Upper lobe of left lung (tissue), 6 donors: ENCODE data around the gene ZNF433. TPM values are rescaled to one million over a fixed set of nuclear protein-coding genes. Genes with fewer than 3 reads are reported as not detected.

Experiments used
- ATAC-seq, 2 donors: fragments of 200-7000 bp; cut with Tn5 transposase; one replicate each; pipeline ENCODE4 v1.9.1; 2022; ENCODE audit warnings: mild to moderate bottlenecking in 2 of 2, moderate library complexity in 2 of 2; ENCODE audit not compliant: low FRiP score in 2 of 2
- DNase-seq, 2 donors: peaks; one replicate each; pipeline ENCODE4 v3.0.0-alpha.2; 2019 to 2020
- H3K27ac ChIP-seq, 4 donors: fragments of 200-600 bp; sonication (generic); one replicate each; pipeline ENCODE4 v1.5.1; 2016 to 2019
- H3K27me3 ChIP-seq, 4 donors: fragments of 200-600 bp; sonication (generic); one replicate each; pipeline ENCODE4 v1.5.1; 2017 to 2019
- H3K36me3 ChIP-seq, 4 donors: fragments of 200-600 bp; sonication (generic); one replicate each; pipeline ENCODE4 v1.5.1; 2016 to 2019
- H3K4me1 ChIP-seq, 4 donors: fragments of 200-600 bp; sonication (generic); one replicate each; pipeline ENCODE4 v1.5.1; 2018 to 2019
- H3K4me3 ChIP-seq, 4 donors: fragments of 200-600 bp; sonication (generic); one replicate each; pipeline ENCODE4 v1.5.1; 2017 to 2019; ENCODE audit warnings: mild to moderate bottlenecking in 2 of 4, moderate library complexity in 1 of 4
- H3K9me3 ChIP-seq, 4 donors: fragments of 200-600 bp; sonication (generic); one replicate each; pipeline ENCODE4 v1.5.1; 2018 to 2019
- EP300 ChIP-seq, 4 donors: sonication (generic); formaldehyde crosslinking; IDR thresholded peaks; one replicate each; pipeline ENCODE4 v1.5.1; 2017; ENCODE audit warnings: antibody characterized with exemption in 4 of 4, control low read depth in 2 of 4
- POLR2A ChIP-seq, 4 donors: fragments of 450-650 bp; IDR thresholded peaks; one replicate each; pipeline ENCODE4 v1.5.1; 2016 to 2017; ENCODE audit warnings: antibody characterized with exemption in 4 of 4, mild to moderate bottlenecking in 2 of 4
- POLR2AphosphoS5 ChIP-seq, 2 donors: sonication (generic); formaldehyde crosslinking; IDR thresholded peaks; one replicate each; pipeline ENCODE4 v1.5.1; 2017; ENCODE audit warnings: antibody characterized with exemption in 2 of 2
- WGBS, 2 donors: methylation state at CpG; one replicate each; pipeline ENCODE4 v1.1.5; 2017 to 2018; 5-methylcytosine and 5-hydroxymethylcytosine counted together
- total RNA-seq, 6 donors: library from RNA; depleted of rRNA in 4 of 6; stranded (reverse); fragments of >200 nt in 4 of 6; gene quantifications; one replicate each; pipeline versions ENCODE4 v1.1.0 to v1.2.1, GENCODE V29; 2016 to 2021
- TF ChIP-seq, protein P1 (sequence below), 6 experiments: fragments of 450-650 bp in 4 of 6; fragments of 200-600 bp in 2 of 6; sonication (generic) in 2 of 6; IDR thresholded peaks; one replicate each; pipeline ENCODE4 v1.5.1; 2016 to 2019; ENCODE audit warnings: antibody characterized with exemption in 6 of 6
- donor health status: DM: no; HTN: no; CAD: no; lungs with moderate emphysema.
- donor health status: DM: no; HTN: yes; CAD: no; lungs with severe emphysema.

The ZNF433 gene
- total RNA-seq, 6 donors from 2014 or later: 3.7 to 12.5 (median 6.3) TPM

DNA sequence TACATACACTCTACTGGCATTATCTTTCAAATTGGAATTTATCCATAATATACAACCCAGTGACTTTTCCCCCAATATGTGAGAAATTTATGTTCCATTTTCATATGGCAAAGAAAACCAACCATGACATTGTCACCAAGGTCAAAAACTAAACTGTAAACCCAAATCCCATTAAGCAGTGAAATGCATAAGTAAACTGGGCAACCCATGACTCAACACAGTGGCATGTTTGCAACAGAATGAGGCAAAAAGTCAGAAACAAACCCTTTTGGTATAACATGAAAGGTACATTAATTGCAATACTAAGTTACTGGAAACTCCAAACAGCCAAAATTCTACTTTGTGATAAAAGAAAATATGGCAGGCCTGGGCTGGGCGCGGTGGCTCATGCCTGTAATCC lies 12.4 kb upstream of the ZNF433 start:
- Histone ChIP-seq H3K4me3 (no peak overlapping the region), H3K4me1 (peaks cover 5 to 11% (median 7%) of the 10 kb centered on the region in 4 donors), H3K36me3 (peaks cover 0 to 8% (median 4%) of the 10 kb centered on the region in 4 donors), H3K27me3 (no peaks in the 10 kb centered on the region), H3K27ac (no peak overlapping the region), H3K9me3 (peaks cover 17 to 32% (median 23%) of the 10 kb centered on the region in 4 donors)
- DNase-seq: no peak
- WGBS, 2 donors: 100% methylated on average over 2 of the region's 2 CpGs
- TF ChIP-seq EP300 (IDR thresholded peaks at IDR 0.05) (no peak), POLR2A (IDR thresholded peaks at IDR 0.05) (no peak), POLR2AphosphoS5 (IDR thresholded peaks at IDR 0.05) (no peak)
- TF ChIP-seq, protein P1, sequence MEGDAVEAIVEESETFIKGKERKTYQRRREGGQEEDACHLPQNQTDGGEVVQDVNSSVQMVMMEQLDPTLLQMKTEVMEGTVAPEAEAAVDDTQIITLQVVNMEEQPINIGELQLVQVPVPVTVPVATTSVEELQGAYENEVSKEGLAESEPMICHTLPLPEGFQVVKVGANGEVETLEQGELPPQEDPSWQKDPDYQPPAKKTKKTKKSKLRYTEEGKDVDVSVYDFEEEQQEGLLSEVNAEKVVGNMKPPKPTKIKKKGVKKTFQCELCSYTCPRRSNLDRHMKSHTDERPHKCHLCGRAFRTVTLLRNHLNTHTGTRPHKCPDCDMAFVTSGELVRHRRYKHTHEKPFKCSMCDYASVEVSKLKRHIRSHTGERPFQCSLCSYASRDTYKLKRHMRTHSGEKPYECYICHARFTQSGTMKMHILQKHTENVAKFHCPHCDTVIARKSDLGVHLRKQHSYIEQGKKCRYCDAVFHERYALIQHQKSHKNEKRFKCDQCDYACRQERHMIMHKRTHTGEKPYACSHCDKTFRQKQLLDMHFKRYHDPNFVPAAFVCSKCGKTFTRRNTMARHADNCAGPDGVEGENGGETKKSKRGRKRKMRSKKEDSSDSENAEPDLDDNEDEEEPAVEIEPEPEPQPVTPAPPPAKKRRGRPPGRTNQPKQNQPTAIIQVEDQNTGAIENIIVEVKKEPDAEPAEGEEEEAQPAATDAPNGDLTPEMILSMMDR (IDR thresholded peaks at IDR 0.05): no peak
- no peak for ATAC-seq

DNA sequence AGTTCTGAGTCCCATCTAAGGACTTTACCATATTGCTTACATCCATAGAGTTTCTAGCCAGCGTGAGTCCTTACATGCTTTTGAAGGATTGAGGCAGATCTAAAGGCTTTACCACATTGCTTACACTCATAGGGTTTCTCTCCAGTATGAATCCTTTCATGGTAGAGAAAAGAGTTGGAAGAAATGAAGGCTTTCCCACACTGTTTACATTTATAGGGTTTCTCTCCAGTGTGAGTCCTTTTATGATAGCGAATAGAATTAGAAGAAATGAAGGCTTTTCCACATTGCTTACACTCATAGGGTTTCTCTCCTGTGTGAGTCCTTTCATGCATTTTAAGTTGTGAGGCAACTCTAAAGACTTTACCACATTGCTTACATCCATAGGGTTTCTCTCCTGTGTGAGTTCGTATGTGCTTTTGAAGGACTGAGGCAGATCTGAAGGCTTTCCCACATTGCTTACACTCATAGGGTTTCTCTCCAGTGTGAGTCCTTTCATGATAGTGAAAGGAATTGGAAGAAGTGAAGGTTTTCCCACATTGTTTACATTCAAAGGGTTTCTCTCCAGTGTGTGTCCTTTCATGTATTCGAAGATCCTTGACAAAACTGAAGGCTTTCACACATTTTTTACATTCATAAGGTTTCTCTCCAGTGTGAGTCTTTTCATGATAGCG lies 8.4 kb upstream of the ZNF433 start:
- Histone ChIP-seq H3K4me3 (no peak overlapping the region), H3K36me3 (peaks cover 0 to 8% (median 4%) of the 10 kb centered on the region in 4 donors), H3K4me1 (no peaks in the 10 kb centered on the region), H3K27ac (no peak overlapping the region), H3K9me3 (peaks cover 17 to 39% (median 27%) of the 10 kb centered on the region in 4 donors), H3K27me3 (no peaks in the 10 kb centered on the region)
- no peak for ATAC-seq
- 88 to 97% methylated on average over 5 of the region's 5 CpGs for WGBS, 2 donors
- no peak for DNase-seq
- TF ChIP-seq EP300 (IDR thresholded peaks at IDR 0.05): no peak

DNA sequence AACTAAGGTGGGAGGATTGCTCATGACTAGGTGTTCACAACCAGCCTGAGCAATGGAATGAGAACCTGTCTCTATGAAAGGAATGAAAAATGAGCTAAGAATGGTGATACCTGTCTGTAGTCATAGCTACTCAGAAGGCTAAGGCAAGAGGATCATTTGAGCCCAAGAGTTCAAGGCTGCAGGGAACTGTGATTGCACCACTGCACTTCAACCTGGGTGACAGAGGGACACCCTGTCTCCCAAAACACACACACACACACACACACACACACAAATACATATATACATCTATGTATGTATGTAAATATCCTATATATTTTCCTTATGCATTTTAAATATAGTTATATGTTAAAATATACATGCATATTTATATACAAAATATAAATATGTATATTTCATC lies 7.4 kb upstream of the ZNF433 start:
- Histone ChIP-seq H3K27me3 (no peaks in the 10 kb centered on the region), H3K27ac (no peak overlapping the region), H3K4me3 (no peak overlapping the region), H3K4me1 (no peaks in the 10 kb centered on the region), H3K36me3 (peaks cover 0 to 8% (median 4%) of the 10 kb centered on the region in 4 donors), H3K9me3 (peaks cover 17 to 39% (median 27%) of the 10 kb centered on the region in 4 donors)
- no peak for ATAC-seq
- DNase-seq: no peak
- no peak for TF ChIP-seq EP300 (IDR thresholded peaks at IDR 0.05)
- TF ChIP-seq POLR2A (IDR thresholded peaks at IDR 0.05): no peak
- TF ChIP-seq, protein P1 (IDR thresholded peaks at IDR 0.05): no peak
- TF ChIP-seq POLR2AphosphoS5 (IDR thresholded peaks at IDR 0.05): no peak

DNA sequence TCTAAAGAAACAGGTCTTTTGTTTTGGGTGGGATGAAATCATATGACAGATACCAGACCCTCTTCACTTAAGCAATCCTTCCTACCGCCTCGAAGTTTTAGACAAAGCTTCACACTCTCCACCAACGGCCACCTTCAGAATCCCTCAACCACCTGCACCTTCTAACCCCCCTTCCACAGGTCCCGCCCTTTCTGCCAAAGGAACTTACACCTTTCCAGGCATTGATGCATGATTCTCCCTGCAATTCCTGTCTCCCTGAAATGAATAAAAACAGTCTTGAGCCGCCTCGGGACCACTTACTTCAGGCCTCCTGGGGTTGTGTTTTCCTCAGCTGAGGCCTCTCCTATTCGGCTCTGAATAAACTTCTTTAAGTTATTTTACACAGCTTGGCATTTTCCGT lies 859 bp downstream of the ZNF433 start:
- ATAC-seq (no peak), DNase-seq (no peak)
- Histone ChIP-seq H3K27me3 (no peaks in the 10 kb centered on the region), H3K9me3 (no peaks in the 10 kb centered on the region), H3K4me1 (peaks cover 3 to 19% (median 8%) of the 10 kb centered on the region in 4 donors), H3K4me3 (peak overlapping the region; percentile 38 to 82 (median 66)), H3K27ac (peak overlapping the region; percentile 80 to 90 (median 89)), H3K36me3 (no peaks in the 10 kb centered on the region)
- TF ChIP-seq, protein P1 (IDR thresholded peaks at IDR 0.05): no peak
- no peak for TF ChIP-seq EP300 (IDR thresholded peaks at IDR 0.05)
- no peak for TF ChIP-seq POLR2A (IDR thresholded peaks at IDR 0.05)
- TF ChIP-seq POLR2AphosphoS5 (IDR thresholded peaks at IDR 0.05): no peak
- 29 to 35% methylated on average over 8 of the region's 8 CpGs for WGBS, 2 donors

DNA sequence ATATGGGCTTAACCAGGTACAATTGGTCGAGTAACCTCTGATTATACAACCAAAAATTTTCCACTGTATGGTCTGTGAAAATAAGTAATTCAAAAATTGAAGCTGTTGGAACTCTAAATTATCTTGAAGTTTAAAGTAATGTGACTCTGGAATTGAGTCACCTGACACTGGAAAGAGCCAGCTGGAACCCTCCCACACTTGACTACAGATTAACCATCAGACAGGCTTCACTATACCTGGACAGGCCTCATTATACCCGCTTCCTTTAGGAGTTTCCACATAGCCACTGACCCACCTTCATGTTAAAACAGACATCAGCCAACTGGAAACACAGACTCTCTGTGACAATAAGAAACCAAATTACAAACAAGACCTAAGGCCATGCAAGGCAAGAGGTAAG lies 1.3 kb downstream of the ZNF433 start:
- peaks cover 3 to 19% (median 8%) of the 10 kb centered on the region in 4 donors for H3K4me1 ChIP-seq
- ATAC-seq (no peak), DNase-seq (no peak)
- 82 to 83% methylated on average over 2 of the region's 2 CpGs for WGBS, 2 donors
- TF ChIP-seq, protein P1 (IDR thresholded peaks at IDR 0.05): no peak
- no peak for TF ChIP-seq POLR2AphosphoS5 (IDR thresholded peaks at IDR 0.05)
- TF ChIP-seq EP300 (IDR thresholded peaks at IDR 0.05): no peak
- no peak for TF ChIP-seq POLR2A (IDR thresholded peaks at IDR 0.05)
- peak overlapping the region in 2 of 4 donors; percentile 76 to 82 for H3K4me3 ChIP-seq
- no peaks in the 10 kb centered on the region for H3K36me3 ChIP-seq
- no peak overlapping the region for H3K27ac ChIP-seq
- H3K9me3 ChIP-seq: peaks cover 0 to 1% (median under 1%) of the 10 kb centered on the region in 4 donors
- no peaks in the 10 kb centered on the region for H3K27me3 ChIP-seq
